GM18526 (cell line): ENCODE measurements around the gene PRICKLE4.

Experiments
- POLR2A ChIP-seq: IDR thresholded peaks from 3 replicates; pipeline ENCODE4 v1.6.1; 2011; ENCODE audit not compliant: insufficient read length; ENCODE audit errors: extremely low read depth

PRICKLE4 gene

GRCh38 chr6:41836660-41837052, 56.1 kb downstream of the PRICKLE4 start:
- no peak for TF ChIP-seq POLR2A
